HG03108 (cell line): ENCODE results near the gene OCEL1.
"Not testable (repeated sequence)": the region's sequence is repeated elsewhere in the genome, so short reads cannot be mapped to it uniquely, and the experiment has no call there.

Experiments
- ATAC-seq: cut with Tn5 transposase; IDR thresholded peaks from one replicate; pipeline ENCODE4 v1.9.1; 2021; ENCODE audit warnings: moderate library complexity; ENCODE audit not compliant: unreplicated experiment

Gene OCEL1

DNA sequence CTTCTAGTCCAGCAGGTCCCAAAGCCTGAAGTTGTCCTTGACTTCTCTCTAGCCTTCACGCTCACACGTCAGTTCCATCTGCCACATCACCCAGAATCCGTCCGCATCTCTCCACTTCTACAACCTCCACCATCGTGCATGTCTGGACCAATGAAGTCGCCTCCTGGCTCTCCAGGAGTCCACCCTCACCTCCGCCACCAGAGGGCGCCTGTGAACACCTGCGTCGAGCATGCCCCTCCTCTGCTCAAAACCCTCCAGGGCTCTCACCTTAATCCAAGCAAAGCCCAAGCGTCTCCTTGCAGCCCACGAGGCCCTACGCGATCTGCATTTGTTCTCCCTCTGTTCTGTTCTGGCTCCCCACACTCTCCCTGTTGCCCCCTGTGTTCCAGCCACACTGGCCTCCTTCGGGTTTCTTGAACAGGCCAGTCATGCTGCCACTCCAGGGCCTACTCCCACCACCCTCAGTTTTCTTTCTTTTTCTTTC lies 34.9 kb downstream of the OCEL1 start:
- ATAC-seq = no peak

DNA sequence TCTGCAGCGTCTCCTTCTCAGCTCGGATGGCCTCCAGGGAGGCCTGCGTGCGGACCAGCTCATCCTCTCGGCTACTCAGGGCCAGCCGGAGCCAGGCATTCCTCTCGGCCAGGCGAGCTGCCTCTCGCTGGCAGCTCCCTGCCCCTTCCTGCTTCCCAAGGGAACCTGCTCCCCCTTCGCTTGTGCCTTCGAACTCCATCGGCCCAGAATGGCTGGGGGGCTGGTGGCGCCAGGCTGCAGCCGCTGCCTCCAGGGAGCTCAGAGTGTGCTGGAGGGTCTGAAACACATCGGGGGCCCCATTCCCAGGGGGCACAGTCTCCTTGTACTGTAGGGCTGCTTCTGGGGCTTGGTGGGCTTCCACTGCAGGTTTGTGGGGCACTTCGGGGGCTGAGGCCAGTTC lies 36.5 kb downstream of the OCEL1 start:
- ATAC-seq = no peak

DNA sequence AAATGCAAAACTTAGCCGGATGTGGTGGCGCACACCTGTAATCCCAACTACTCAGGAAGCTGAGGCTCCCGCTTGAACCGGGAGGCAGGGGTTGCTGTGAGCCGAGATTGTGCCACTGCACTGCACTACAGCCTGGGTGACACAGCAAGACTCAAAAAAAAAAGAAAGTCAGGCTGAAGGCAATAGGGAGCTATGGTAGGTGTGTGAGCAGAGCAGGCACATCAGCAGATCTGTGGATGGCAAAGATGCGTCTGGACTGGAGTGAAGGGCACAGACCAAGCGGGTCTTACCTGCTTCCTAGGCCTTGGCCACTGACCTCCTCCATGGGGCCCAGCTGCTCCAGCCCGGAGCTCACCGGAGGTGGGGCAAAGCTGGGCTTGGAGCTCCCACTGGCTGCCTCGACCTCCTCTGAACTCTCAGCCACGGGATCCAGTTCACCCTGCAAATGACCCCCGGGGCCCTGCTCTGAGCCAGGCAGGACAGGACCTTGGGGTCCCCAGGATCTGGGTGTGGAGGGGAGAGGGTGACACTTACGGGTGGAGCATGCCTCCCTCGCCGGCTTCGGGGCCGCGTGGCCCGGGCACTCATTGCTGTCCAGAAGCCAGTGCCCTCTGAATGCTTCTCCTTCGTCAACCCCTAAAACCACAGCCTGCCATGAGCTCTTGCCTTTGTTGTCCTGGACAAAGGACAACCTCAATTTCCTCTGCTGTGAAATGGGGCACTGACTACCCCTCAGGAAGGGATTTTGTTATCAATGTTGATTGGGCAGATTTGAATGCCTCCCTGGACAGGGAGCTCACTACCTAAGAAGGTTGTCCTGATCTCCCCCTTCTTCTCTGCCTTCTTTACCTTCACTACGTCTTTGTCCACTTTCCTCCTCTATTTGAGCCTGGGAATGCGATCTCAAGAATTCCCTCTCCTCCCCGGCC lies 38.0 kb downstream of the OCEL1 start:
- no peak for ATAC-seq

DNA sequence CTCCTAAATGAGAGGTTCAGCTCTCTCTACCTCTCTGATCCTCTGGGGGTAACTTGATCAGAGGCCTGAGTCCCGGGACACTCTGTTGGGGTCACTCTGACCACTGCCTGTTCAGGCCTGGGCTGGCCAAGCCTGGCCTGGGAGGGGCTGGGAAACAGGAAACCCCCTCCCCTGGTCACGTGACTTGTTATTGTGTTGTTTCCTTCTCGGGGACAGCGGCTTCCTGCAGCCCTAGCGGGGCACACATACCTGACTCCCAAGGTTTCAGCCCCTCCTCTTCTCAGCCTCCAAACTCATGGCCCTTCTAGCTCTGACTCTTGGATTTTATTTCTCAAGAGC lies 38.6 kb downstream of the OCEL1 start, which contains the start of gene USHBP1:
Gene USHBP1, minus strand, starts transcription at position 105 of the 339 bp plus-strand sequence. CDS start 446 bp downstream, outside the sequence.
- ATAC-seq = no peak

DNA sequence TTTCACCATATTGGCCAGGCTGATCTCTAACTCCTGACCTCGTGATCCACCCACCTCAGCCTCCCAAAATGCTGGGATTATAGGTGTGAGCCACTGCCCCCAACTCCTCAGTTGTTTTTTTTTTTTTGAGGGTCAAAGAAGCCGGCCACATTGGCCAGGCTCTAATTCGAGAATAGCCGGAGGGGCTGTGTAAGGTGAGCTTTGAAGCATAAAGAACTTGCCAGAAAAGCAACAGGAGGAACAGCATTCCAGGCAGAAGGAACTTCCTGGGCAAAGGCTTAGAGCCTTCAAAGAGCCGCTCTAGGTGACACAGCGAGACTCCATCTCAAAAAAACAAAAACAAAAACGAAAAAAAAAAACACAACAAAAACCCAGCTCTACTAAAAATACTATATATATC lies 40.0 kb downstream of the OCEL1 start:
- no peak for ATAC-seq

DNA sequence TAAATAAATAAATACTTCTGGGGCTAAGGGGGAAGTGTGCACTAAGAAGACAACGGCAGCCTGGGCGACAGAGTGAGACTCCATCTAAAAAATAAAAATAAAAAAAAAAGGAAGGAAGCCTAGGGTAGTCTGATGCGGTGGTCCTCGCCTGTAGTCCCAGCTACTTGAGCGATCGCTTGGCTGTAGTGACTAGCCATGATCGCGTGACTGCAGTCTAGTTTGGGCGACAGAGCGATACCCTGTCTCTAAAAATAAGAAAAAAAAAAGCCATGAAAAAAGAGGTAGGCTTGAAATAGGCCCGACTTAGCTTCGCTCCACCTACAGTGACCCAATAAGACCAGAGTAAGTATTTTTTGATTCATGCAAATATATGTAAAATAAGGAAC lies 40.6 kb downstream of the OCEL1 start:
- peak; percentile 8 for ATAC-seq

DNA sequence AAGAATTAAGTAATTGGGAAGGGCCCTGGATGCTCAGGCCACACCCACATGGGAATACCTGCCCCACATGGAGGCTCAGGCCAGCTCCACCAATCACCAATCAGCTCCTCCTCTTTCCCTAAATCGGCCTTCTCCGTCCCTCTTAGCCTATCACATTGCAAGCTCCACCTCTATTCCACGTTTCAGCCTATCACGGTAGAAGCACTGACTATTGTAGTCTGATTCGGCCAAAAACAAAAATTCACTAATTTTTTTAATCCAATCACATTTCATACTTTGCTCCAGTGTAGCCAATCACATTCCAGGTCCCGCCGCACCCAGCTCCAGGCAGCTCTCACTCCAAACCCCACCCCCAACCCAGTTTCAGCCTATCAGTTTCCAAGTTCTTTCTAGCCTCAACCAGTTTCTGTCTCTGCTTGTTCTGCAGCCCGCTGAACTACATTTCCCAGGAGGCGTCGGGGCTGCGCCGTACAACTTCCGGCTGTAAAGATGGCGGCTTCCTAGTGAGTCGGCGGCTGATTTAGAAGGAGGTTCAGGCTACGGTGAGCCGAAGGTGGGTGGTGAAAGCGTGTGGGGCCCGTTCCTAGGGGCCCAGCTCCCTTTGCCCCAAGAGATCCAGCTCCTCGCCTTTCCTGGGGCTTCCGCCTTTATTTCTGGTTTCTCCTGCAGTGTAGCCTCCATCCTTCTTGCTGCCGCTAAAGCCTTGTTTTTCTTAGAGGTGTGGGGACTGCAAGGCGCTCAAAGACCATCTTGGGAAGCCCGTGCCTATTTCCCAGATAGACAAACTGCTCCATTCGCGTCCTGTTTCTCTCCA lies 41.2 kb downstream of the OCEL1 start, which contains the start of gene BABAM1:
Gene BABAM1, plus strand, starts transcription at position 469 of the 814 bp plus-strand sequence. CDS start 1,364 bp downstream, outside the sequence.
- ATAC-seq = peak; percentile 92

DNA sequence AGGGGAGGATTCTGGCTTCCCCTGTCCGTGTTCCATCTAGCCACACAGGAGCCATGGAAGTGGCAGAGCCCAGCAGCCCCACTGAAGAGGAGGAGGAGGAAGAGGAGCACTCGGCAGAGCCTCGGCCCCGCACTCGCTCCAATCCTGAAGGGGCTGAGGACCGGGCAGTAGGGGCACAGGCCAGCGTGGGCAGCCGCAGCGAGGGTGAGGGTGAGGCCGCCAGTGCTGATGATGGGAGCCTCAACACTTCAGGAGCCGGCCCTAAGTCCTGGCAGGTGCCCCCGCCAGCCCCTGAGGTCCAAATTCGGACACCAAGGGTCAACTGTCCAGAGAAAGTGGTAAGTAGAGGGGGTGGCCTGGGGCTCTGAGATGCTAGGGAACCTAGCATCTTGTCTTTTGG lies 42.7 kb downstream of the OCEL1 start:
- ATAC-seq = no peak

DNA sequence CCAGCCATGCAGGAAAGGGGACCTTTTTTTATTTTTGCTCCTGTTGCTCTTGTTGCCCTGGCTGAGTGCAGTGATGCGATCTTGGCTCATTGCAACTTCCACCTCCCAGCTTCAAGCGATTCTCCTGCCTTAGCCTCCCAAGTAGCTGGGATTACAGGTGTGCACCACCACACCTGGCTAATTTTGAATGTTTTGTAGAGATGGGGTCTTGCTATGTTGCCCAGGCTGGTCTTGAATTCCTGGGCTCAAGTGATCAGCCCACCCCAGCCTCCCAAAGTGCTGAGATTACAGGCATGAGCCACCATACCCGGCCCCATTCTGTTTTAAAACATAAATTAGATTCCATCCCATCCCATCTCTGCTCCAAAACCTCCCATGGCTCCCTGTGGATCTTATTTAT lies 48.9 kb downstream of the OCEL1 start:
- not testable (repeated sequence) for ATAC-seq

DNA sequence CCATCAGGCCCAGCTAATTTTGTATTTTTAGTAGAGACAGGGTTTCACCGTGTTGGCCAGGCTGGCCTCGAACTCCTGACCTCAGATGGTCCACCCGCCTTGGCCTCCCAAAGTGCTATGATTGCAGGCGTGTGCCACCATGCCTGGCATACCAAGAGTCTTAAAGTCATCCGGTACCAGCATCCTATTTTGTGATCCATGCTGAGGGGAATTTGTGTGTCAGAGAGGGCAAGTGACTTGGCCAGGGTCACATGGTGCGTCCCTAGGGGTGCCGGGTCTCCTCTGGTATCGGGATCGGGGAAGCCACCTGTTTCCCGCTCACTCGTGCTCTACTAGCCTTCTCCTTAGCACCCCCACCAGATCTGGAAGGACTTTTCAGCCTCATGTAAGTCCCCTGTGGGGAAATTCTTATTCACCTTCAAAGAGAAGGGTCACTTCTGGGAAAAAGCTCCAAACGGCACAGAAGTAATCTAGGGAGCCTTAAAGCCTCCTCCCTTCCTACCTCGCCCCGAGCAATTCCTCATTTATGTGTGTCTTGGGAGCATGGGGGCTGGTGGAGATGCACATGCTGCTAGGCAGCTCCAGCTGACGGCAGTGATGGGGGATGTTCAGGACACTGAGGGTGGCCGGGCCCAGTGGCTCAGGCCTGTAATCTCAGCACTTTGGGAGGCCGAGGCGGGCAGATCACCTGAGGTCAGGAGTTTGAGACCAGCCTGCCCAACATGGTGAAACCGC lies 49.6 kb downstream of the OCEL1 start:
- ATAC-seq = no peak
